Esophagus (tissue), 2 donors: ENCODE results near the gene ARL13B. TPM values are rescaled to one million over a fixed set of nuclear protein-coding genes. Genes with fewer than 3 reads are reported as not detected.
"Not testable (repeated sequence)": the region's sequence is repeated elsewhere in the genome, so short reads cannot be mapped to it uniquely, and the experiment has no call there.

Source experiments
- H3K27ac ChIP-seq, 2 donors: one replicate each; pipeline ENCODE4 v1.5.1; 2013; ENCODE audit warnings: low read depth in 2 of 2, mild to moderate bottlenecking in 2 of 2, inconsistent platforms in 1 of 2, low read length in 1 of 2, moderate library complexity in 1 of 2
- H3K27me3 ChIP-seq, 2 donors: one replicate each; pipeline ENCODE4 v1.6.1; 2013; ENCODE audit warnings: low read length in 2 of 2, control low read depth in 1 of 2, mild to moderate bottlenecking in 1 of 2; ENCODE audit not compliant: insufficient read depth in 2 of 2, control insufficient read depth in 1 of 2
- H3K36me3 ChIP-seq, 2 donors: one replicate each; pipeline ENCODE4 v1.6.1; 2013; ENCODE audit warnings: low read length in 1 of 2; ENCODE audit not compliant: control insufficient read depth in 2 of 2, insufficient read depth in 2 of 2
- H3K4me1 ChIP-seq, 2 donors: one replicate each; pipeline ENCODE4 v1.6.1; 2013; ENCODE audit warnings: low read length in 1 of 2; ENCODE audit not compliant: control insufficient read depth in 2 of 2, insufficient read depth in 2 of 2
- H3K4me3 ChIP-seq, 2 donors: one replicate each; pipeline ENCODE4 v1.5.1; 2013; ENCODE audit warnings: low read length in 2 of 2, mild to moderate bottlenecking in 2 of 2, low read depth in 1 of 2, moderate library complexity in 1 of 2
- H3K9me3 ChIP-seq, 2 donors: one replicate each; pipeline ENCODE4 v1.6.1; 2013; ENCODE audit warnings: mild to moderate bottlenecking in 2 of 2, low read depth in 1 of 2, low read length in 1 of 2, moderate library complexity in 1 of 2; ENCODE audit not compliant: control insufficient read depth in 2 of 2, insufficient read depth in 1 of 2
- WGBS, 2 donors: extraction: QIAGEN DNeasy Blood & Tissue Kit; methylation state at CpG; one replicate each; pipeline ENCODE4 v1.1.7; 2013; 5-methylcytosine and 5-hydroxymethylcytosine counted together
- polyA plus RNA-seq, 2 donors: library from polyadenylated mRNA; stranded (reverse); fragments of 200-250 nt; gene quantifications; one replicate each; pipeline ENCODE4 v1.2.3, GENCODE V29; 2013
- donor health status: healthy with polysubstance abuse.
- donor health status: Bipolar disorder and iron deficiency.

The ARL13B gene
- polyA plus RNA-seq, 2 donors, result 1.8 to 2.5 TPM

DNA sequence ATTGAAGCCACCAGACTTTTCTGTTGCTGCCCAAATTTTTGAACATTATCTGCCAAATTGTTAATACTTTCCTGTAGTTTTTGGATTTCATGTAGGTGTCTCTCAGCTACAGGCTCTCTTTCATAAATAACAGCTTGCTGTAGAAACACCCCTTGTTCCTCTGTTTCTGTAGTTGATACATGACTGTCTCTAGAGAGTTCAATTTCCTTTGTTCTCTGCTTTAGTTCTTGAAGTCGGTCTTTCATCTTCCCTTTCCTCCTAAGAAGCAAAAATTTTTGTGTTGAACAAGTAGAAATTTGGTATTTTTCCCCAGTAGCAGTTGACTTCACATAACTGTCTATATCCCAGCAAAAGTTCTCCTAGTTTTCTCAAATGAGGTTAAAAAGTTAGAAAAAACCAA lies 35.1 kb downstream of the ARL13B start:
- Histone ChIP-seq H3K36me3 (no peaks in the 10 kb centered on the region), H3K4me1 (no peaks in the 10 kb centered on the region), H3K4me3 (no peak overlapping the region), H3K27ac (no peak overlapping the region), H3K9me3 (no peaks in the 10 kb centered on the region), H3K27me3 (no peaks in the 10 kb centered on the region)
- 76 to 86% methylated on average over 1 of the region's 1 CpG for WGBS, 2 donors

DNA sequence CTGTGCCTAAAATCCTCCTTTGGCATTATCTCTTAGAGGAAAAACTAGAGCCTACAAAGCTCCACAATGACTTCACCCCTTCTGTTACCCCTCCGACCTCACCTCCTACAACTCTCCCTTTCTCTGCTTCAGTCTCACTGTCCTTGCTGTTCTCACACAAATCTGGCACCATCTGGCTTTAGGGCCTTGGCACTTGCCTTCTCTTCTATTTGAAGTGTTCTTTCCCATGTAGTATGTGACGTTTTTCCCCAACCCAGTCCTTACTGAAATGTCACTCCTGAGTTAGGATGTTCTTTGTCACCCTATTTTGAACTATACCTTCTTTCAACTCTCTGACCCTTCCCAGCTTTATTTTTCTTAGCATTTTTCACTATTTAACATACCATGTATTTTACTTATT lies 39.7 kb downstream of the ARL13B start:
- no peaks in the 10 kb centered on the region for H3K36me3 ChIP-seq
- H3K27ac ChIP-seq, result no peak overlapping the region
- H3K27me3 ChIP-seq, result no peaks in the 10 kb centered on the region
- H3K9me3 ChIP-seq, result no peaks in the 10 kb centered on the region
- H3K4me1 ChIP-seq, result no peaks in the 10 kb centered on the region
- WGBS, 2 donors, result 86 to 88% methylated on average over 2 of the region's 2 CpGs
- H3K4me3 ChIP-seq, result no peak overlapping the region

DNA sequence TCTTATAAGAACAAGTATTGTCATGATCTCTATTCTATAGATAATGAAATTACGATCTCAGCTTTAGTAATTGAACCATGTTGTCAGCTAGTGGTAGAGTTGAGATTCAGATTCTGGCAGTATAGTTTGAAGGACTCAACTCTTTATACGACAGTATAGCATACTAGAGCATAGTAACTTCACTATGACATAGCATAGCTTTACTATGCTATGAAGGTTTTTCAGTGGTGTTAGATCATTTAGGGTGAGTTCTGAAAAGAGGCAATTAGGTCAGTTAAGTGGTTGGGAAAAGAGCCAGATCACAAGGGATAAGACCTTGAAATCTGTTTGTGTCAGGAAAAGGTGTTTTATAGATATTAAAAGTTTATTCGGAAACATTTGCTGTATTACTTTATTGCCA lies 40.3 kb downstream of the ARL13B start:
- WGBS, 2 donors, result 80 to 93% methylated on average over 3 of the region's 3 CpGs
- H3K27ac ChIP-seq, result no peak overlapping the region
- no peaks in the 10 kb centered on the region for H3K9me3 ChIP-seq
- H3K4me3 ChIP-seq, result no peak overlapping the region
- H3K4me1 ChIP-seq, result no peaks in the 10 kb centered on the region
- no peaks in the 10 kb centered on the region for H3K27me3 ChIP-seq
- no peaks in the 10 kb centered on the region for H3K36me3 ChIP-seq

DNA sequence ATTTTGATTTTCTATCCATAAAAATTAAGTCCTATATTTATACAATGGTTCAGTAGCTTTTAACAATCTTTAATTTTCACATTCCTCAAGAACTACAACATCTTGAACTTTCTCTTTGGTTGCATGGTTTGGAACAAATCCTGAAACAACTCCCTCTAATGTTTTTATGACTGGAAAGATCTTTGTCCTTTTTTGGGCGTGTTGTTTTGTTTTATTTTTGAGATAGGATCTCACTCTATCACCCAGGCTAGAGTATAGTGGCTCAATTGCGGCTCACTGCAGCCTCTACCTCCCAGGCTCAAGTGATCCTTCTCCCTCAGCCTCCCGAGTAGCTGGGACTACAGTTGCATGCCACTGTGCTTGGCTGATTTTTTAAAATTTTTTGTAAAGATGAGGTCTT lies 44.4 kb downstream of the ARL13B start:
- no peaks in the 10 kb centered on the region for H3K27me3 ChIP-seq
- no peak overlapping the region for H3K4me3 ChIP-seq
- H3K36me3 ChIP-seq, result no peaks in the 10 kb centered on the region
- H3K4me1 ChIP-seq, result no peaks in the 10 kb centered on the region
- H3K27ac ChIP-seq, result no peak overlapping the region
- no peaks in the 10 kb centered on the region for H3K9me3 ChIP-seq
- 61 to 84% methylated on average over 3 of the region's 3 CpGs for WGBS, 2 donors

DNA sequence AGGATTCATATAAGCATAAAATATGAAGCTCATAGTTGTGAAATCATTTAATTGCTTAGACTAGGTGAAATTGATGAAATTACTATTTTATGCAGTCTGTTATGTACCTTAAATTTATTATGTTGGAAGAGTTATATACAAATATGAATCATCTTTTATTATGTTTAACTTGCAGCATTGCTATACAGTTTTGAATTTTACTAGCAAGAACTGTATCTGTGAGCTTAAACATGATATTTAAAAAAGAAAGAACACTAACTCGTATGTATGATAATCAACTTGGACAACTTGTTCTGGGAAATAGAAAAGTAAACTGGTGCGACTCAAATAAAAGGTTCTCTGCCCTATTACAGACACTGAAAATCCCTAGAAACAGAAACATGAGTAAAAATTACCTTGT lies 46.7 kb downstream of the ARL13B start:
- H3K27me3 ChIP-seq, result no peaks in the 10 kb centered on the region
- no peak overlapping the region for H3K27ac ChIP-seq
- no peaks in the 10 kb centered on the region for H3K9me3 ChIP-seq
- 57 to 64% methylated on average over 2 of the region's 2 CpGs for WGBS, 2 donors
- H3K4me3 ChIP-seq, result peak overlapping the region in 1 of 2 donors; percentile 8
- no peaks in the 10 kb centered on the region for H3K4me1 ChIP-seq
- H3K36me3 ChIP-seq, result no peaks in the 10 kb centered on the region

DNA sequence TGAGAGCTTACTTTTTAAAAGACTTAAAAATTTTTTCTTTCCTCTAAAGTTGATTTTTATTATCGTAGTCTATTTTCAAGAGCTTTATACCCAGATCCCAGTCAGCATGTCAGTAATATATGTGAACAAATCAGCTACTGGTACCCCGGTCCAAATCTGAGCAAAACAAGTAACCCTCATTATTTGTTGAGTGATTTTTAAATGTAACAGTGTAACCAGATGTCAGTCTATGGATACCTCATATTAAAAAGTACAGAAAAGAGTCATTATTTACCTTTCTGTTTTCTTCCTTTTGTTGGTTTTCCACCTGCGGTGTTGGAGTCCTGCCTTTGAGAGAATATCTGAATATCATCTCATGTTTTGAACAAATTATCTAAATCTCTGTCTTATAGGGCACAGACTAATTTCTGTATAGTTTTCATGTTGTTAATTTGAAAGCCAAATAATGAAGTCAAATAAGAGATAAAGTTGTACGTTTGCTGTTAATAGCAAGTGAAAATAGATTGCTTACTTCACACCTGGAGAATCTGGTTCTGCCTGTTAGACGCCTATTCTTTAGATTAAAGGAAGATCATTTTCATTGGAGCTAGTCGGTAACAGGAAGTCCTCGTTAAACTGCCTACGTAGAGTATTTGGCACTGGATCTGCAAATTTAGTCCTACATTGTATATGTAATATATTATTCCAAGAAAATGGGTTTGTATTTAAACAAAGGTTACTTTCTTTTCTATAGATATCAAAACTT lies 48.3 kb downstream of the ARL13B start, which contains the start of gene STX19:
Gene STX19, minus strand, starts transcription at position 505 of the 745 bp plus-strand sequence. CDS start 13,328 bp downstream, outside the sequence.
- Histone ChIP-seq H3K27me3 (no peaks in the 10 kb centered on the region), H3K36me3 (no peaks in the 10 kb centered on the region), H3K27ac (no peak within 1 kb of the TSS), H3K9me3 (no peaks in the 10 kb centered on the region), H3K4me1 (no peaks in the 10 kb centered on the region), H3K4me3 (peak within 1 kb of the TSS in 1 of 2 donors; percentile 72)
- WGBS, 2 donors, result 46 to 49% methylated on average over 8 of the region's 8 CpGs

DNA sequence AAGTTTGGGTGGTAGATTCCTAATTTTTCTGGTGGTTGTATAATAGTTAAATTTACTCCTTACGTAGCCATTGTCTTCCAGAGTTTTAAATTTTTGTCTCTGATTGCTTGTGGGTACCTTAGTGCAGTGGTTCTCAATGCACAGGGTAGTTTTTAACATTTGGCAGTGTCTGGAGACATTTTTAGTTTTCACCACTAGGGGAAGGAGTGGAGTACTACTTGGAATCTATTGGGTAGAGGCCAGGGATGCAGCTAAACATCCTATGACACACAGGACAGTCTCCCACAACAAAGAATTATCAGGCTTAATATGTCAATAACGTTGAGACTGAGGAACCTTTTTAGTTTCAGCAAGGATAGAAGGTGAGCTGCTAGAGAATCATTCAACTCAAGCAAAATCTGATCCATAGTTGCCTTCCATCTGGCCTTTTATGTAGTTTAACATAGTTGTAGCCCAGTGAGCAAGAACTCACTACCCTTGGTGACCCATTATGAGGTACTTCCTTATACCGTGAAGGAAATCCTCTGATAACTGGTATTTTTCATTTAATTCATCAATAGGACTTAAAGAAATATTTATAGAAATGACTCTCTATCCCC lies 57.1 kb downstream of the ARL13B start:
- no peak overlapping the region for H3K4me3 ChIP-seq
- H3K27me3 ChIP-seq, result no peaks in the 10 kb centered on the region
- H3K9me3 ChIP-seq, result no peaks in the 10 kb centered on the region
- WGBS, 2 donors, result 71 to 83% methylated on average over 3 of the region's 3 CpGs
- no peak overlapping the region for H3K27ac ChIP-seq
- no peaks in the 10 kb centered on the region for H3K36me3 ChIP-seq
- no peaks in the 10 kb centered on the region for H3K4me1 ChIP-seq

DNA sequence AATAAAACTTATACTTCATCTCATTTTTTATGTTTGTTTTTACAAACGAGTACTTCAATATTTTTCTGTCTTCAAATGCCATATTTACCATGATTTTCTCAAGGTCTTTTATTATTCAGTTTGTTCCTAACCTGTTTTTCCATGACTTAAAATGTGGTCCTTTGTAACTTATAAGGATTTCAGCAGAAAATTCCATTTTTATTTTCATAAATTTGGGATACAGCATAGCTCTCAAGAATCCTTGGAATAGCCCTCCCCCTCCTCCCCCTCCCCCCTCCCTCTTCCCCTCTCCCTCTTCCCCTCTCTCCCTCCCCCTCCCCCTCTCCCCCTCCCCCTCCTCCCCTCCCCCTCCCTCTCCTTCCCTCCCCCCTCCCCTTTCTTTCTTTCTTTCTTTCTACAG lies 63.3 kb downstream of the ARL13B start:
- Histone ChIP-seq H3K9me3 (peaks cover 0 to 5% of the 10 kb centered on the region in 2 donors), H3K4me3 (no peak overlapping the region), H3K36me3 (no peaks in the 10 kb centered on the region), H3K27me3 (no peaks in the 10 kb centered on the region), H3K4me1 (no peaks in the 10 kb centered on the region), H3K27ac (no peak overlapping the region)
- WGBS, 2 donors, result 72 to 81% methylated on average over 1 of the region's 1 CpG

DNA sequence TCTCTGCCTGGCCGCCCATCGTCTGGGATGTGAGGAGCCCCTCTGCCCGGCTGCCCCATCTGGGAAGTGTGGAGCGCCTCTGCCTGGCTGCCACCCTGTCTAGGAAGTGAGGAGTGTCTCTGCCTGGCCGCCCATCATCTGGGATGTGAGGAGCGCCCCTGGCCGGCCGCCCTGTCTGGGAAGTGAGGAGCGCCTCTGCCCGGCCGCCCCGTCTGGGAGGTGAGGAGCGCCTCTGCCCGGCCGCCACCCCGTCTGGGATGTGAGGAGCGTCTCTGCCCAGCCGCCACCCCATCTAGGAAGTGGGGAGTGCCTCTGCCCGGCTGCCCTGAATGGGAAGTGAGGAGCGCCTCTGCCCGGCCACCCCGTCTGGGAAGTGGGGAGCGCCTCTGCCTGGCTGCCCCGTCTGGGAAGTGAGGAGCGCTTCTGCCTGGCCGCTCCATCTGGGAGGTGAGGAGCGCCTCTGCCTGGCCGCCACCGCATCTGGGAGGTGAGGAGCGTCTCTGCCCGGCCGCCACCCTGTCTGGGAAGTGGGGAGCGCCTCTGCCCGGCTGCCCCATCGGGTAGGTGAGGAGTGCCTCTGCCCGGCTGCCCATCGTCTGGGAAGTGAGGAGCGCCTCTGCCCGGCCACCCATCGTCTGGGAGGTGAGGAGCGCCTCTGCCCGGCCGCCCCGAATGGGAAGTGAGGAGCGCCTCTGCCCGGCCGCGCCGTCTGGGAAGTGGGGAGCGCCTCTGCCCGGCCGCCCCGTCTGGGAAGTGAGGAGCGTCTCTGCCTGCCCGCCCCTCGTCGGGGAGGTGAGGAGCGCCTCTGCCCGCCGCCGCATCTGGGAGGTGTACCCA lies 64.4 kb downstream of the ARL13B start:
- H3K4me1 ChIP-seq, H3K27ac ChIP-seq, H3K4me3 ChIP-seq, H3K36me3 ChIP-seq, H3K9me3 ChIP-seq, H3K27me3 ChIP-seq: not testable (repeated sequence)
- WGBS, 2 donors, result 98 to 99% methylated on average over 60 to 61 of the region's 61 CpGs
